HEK293T (cell line): ENCODE measurements around the gene STAT1.

ENCODE experiments used
- CTCF ChIA-PET: fragments of 350-600 bp; formaldehyde crosslinking; extraction: SDS; loops from one replicate; lab custom pipeline; 2021; ENCODE audit warnings: antibody characterized with exemption, inconsistent platforms; lab: Yijun Ruan, JAX
- POLR2A ChIA-PET: fragments of 350-600 bp; formaldehyde crosslinking; extraction: SDS; loops from one replicate; lab custom pipeline; 2020; ENCODE audit warnings: antibody characterized with exemption, inconsistent platforms; lab: Yijun Ruan, JAX
- DNase-seq: peaks from one replicate; pipeline ENCODE4 v3.0.0; 2012; ENCODE audit warnings: mixed read lengths; ENCODE audit errors: extremely low spot score
- ARNT ChIP-seq: fragments of 450-650 bp; IDR thresholded peaks from 2 replicates; pipeline ENCODE4 v1.6.1; 2017; ENCODE audit warnings: mild to moderate bottlenecking
- BHLHE40 ChIP-seq: fragments of 450-650 bp; IDR thresholded peaks from 2 replicates; pipeline ENCODE4 v1.6.1; 2016; ENCODE audit warnings: mild to moderate bottlenecking, moderate library complexity, borderline replicate concordance
- CTBP1 ChIP-seq: fragments of 450-650 bp; IDR thresholded peaks from 2 replicates; pipeline ENCODE4 v1.6.1; 2016; ENCODE audit warnings: borderline replicate concordance
- ELF4 ChIP-seq: fragments of 450-650 bp; IDR thresholded peaks from 2 replicates; pipeline ENCODE4 v1.6.1; 2017; ENCODE audit warnings: antibody characterized with exemption
- FOXA1 ChIP-seq: fragments of 450-650 bp; IDR thresholded peaks from 2 replicates; pipeline ENCODE4 v1.6.1; 2016; ENCODE audit warnings: mild to moderate bottlenecking
- FOXK2 ChIP-seq: fragments of 450-650 bp; IDR thresholded peaks from 2 replicates; pipeline ENCODE4 v1.6.1; 2016; ENCODE audit warnings: mild to moderate bottlenecking
- FOXM1 ChIP-seq: fragments of 450-650 bp; IDR thresholded peaks from 2 replicates; pipeline ENCODE4 v1.6.1; 2017; ENCODE audit warnings: mild to moderate bottlenecking, borderline replicate concordance
- HDGF ChIP-seq: fragments of 450-650 bp; IDR thresholded peaks from 2 replicates; pipeline ENCODE4 v1.6.1; 2017; ENCODE audit warnings: antibody characterized with exemption, borderline replicate concordance
- L3MBTL2 ChIP-seq: fragments of 450-650 bp; conservative IDR thresholded peaks from 2 replicates; pipeline ENCODE4 v1.6.1; 2016; ENCODE audit warnings: mild to moderate bottlenecking
- LEF1 ChIP-seq: fragments of 450-650 bp; IDR thresholded peaks from 2 replicates; pipeline ENCODE4 v1.6.1; 2017; ENCODE audit warnings: mild to moderate bottlenecking, borderline replicate concordance
- NFRKB ChIP-seq: fragments of 450-650 bp; IDR thresholded peaks from 2 replicates; pipeline ENCODE4 v1.6.1; 2016; ENCODE audit warnings: mild to moderate bottlenecking, moderate library complexity
- SP1 ChIP-seq: fragments of 450-650 bp; IDR thresholded peaks from 2 replicates; pipeline ENCODE4 v1.6.1; 2017
- SUZ12 ChIP-seq: fragments of 450-650 bp; IDR thresholded peaks from 2 replicates; pipeline ENCODE4 v1.6.1; 2016; ENCODE audit warnings: mild to moderate bottlenecking
- TARDBP ChIP-seq: fragments of 450-650 bp; IDR thresholded peaks from 2 replicates; pipeline ENCODE4 v1.6.1; 2016
- ZNF384 ChIP-seq: fragments of 450-650 bp; IDR thresholded peaks from 2 replicates; pipeline ENCODE4 v1.6.1; 2016
- TF ChIP-seq, protein P1 (sequence below): fragments of 450-650 bp; IDR thresholded peaks from 2 replicates; pipeline ENCODE4 v1.6.1; 2016

STAT1 gene

DNA sequence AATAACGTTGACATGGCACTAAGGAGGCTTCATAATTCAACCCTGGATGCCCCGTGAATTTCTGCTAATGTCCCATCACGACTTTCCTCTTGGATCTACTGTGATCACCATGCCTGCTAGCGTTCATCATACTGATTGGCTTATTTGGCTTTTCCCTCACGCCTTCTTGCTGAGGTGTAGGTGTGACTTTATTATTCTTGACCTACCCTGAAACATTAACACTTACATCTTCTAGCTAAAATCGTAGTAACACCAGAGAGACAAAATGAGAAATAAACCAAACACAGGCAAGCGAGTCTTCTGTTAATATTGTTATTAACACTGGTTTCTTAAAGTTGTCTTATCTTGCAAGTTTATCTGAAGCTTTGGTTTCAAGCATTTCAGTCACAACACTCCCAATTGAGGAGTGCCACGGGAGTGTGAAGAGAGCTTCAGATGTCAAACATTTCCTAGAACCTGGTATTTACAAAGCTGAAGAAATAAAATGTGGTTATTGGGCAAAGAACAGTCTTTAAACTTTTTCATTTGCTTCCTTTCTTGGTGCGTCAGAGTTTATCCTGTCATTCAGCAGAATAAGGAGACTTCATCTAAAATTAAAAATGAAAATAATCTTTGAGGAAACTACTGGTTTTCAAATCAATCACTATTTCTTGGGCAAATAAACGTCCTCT lies 15.4 kb upstream of the STAT1 start:
- no peak for DNase-seq
- POLR2A ChIA-PET = interaction anchor here (1.0 kb wide), 1 partner anchor 15 kb away, joined by 3 read pairs; the partner anchor contains the start of gene STAT1
- TF ChIP-seq NFRKB (no peak), LEF1 (no peak), TARDBP (no peak), L3MBTL2 (no peak), HDGF (no peak), SUZ12 (no peak), CTBP1 (no peak), FOXA1 (no peak), ARNT (no peak), FOXM1 (no peak), ELF4 (no peak), BHLHE40 (no peak), FOXK2 (no peak), ZNF384 (no peak), SP1 (no peak)
- TF ChIP-seq, protein P1, sequence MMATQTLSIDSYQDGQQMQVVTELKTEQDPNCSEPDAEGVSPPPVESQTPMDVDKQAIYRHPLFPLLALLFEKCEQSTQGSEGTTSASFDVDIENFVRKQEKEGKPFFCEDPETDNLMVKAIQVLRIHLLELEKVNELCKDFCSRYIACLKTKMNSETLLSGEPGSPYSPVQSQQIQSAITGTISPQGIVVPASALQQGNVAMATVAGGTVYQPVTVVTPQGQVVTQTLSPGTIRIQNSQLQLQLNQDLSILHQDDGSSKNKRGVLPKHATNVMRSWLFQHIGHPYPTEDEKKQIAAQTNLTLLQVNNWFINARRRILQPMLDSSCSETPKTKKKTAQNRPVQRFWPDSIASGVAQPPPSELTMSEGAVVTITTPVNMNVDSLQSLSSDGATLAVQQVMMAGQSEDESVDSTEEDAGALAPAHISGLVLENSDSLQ = no peak
- CTCF ChIA-PET = no interaction called here

DNA sequence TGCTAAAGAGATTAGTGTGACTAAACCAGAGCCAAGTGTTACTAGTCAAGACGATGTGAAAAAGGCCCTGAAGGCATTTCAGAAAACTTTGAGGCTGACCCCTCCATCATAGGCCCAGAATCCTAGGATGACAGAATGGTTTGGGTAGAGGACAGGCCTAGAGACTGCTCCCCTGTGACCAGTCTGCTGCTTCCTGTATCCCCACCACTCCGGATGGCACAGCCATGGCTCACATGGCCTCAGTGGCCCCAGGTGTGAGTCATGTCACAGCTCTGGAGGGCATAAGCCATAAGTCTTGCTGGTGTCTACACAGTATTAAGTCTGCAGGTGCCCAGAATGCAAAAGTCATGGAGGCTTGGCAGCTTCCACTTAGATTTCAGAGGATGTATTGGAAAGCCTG lies 12.4 kb upstream of the STAT1 start:
- ChIA-PET CTCF (interaction anchor here (0.7 kb wide), 1 partner anchor 937 kb away, joined by 3 read pairs; no protein-coding TSS in a partner anchor), POLR2A (no interaction called here)
- TF ChIP-seq FOXM1 = no peak
- TF ChIP-seq ARNT = no peak
- no peak for TF ChIP-seq BHLHE40
- TF ChIP-seq SP1 = no peak
- no peak for TF ChIP-seq ZNF384
- TF ChIP-seq, protein P1 = no peak
- TF ChIP-seq FOXK2 = no peak
- TF ChIP-seq CTBP1 = no peak
- TF ChIP-seq L3MBTL2 = no peak
- no peak for TF ChIP-seq FOXA1
- TF ChIP-seq SUZ12 = no peak
- no peak for TF ChIP-seq NFRKB
- TF ChIP-seq TARDBP = no peak
- TF ChIP-seq ELF4 = no peak
- no peak for TF ChIP-seq HDGF
- TF ChIP-seq LEF1 = no peak
- DNase-seq = no peak

DNA sequence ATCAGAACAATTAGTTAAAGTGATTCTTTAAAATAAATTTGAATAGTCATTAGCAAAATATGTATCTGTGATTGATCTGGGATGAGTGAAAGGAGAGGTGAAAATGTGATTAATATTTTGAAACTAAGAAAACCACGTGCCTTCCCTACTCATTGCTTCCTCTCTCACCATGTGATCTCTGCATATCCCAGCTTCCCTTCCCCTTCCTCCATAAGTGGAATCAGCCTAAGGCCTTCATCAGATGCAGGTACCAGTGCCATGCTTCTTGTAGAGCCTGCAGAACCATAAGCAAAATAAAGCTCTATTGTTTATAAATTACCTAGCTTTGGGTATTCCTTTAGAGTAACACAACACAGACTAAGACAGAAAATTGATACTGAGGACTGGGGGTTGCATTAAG lies 11.2 kb upstream of the STAT1 start:
- ChIA-PET CTCF (no interaction called here), POLR2A (interaction anchor here (1.2 kb wide), 1 partner anchor 11 kb away, joined by 5 read pairs; the partner anchor contains the start of gene STAT1)
- TF ChIP-seq, protein P1 = no peak
- TF ChIP-seq FOXM1 (no peak), CTBP1 (no peak), ZNF384 (no peak), ELF4 (no peak), SP1 (no peak), LEF1 (no peak), SUZ12 (no peak), FOXK2 (no peak), FOXA1 (no peak)
- no peak for DNase-seq

DNA sequence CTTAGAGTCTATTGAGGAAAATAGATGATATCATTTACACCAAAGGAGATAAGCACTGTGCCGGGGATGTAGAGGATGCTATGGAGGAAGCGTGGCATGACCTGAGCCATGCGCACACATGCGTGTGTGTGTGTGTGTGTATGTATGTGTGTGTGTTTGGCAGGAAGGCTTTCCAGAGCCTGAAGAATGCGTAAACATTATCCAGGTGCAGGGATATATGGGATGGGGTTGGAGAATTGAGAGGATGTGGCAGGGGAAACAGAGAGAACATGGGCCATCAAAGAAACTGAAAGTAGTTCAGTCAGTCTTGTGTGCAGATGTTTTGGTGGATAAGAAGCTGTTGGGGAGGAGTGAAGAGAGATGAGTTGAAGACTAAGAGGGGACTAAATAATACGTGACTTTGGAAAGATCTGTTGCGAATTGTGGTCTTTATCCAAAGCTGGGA lies 9.3 kb upstream of the STAT1 start:
- TF ChIP-seq SP1 = no peak
- TF ChIP-seq SUZ12 = no peak
- TF ChIP-seq L3MBTL2 = no peak
- no peak for TF ChIP-seq LEF1
- TF ChIP-seq HDGF = no peak
- TF ChIP-seq ELF4 = no peak
- no peak for TF ChIP-seq ZNF384
- TF ChIP-seq BHLHE40 = no peak
- TF ChIP-seq, protein P1 = no peak
- no peak for TF ChIP-seq FOXK2
- no peak for TF ChIP-seq TARDBP
- ChIA-PET POLR2A (interaction anchor here (1.3 to 1.4 kb wide), 2 partner anchors 9 to 12 kb away, joined by 3 to 4 read pairs; partner anchors contain the start of gene STAT1), CTCF (no interaction called here)
- DNase-seq = no peak

DNA sequence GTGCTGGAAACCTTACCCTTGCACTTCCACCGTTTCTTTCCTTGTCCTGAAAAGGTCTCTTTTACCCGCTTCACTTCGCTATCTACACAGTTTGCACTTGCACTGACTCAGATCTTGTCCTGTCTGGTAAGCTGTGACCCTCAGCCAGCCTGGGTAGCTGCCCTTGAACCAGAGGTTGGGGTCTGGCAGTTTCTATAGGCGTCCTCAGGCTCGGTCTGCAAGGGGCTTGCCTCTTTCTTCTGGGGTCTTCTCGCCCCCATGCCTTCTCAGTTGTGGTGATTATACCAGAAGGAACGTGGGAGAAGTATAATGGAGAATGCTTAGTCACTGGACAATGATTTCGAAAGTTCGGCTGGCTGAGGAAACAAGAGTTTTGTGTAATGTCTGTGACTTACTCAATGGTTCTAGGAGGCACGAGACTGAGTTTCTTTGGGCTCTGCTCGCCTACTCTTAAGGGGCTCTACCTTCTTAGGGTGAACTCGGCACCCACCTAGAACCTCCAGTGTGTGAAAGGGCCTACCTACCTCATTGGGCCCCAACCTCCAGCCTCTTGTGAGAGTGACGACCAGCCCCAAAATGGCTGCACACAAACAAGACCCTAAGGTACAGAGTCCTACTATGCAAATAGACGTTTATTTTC lies 6.9 kb upstream of the STAT1 start:
- ChIA-PET CTCF (interaction anchor here (0.6 kb wide), 1 partner anchor 601 kb away, joined by 3 read pairs; no protein-coding TSS in a partner anchor), POLR2A (interaction anchor here (1.1 to 1.6 kb wide), 2 partner anchors 13 to 139 kb away, joined by 3 to 4 read pairs; no protein-coding TSS in a partner anchor)
- TF ChIP-seq SP1 = no peak
- TF ChIP-seq ELF4 = no peak
- TF ChIP-seq L3MBTL2 = no peak
- no peak for TF ChIP-seq BHLHE40
- TF ChIP-seq ARNT = no peak
- TF ChIP-seq CTBP1 = no peak
- no peak for TF ChIP-seq HDGF
- no peak for TF ChIP-seq LEF1
- TF ChIP-seq FOXM1 = no peak
- TF ChIP-seq, protein P1 = no peak
- TF ChIP-seq FOXA1 = no peak
- no peak for TF ChIP-seq SUZ12
- no peak for TF ChIP-seq ZNF384
- TF ChIP-seq TARDBP = no peak
- TF ChIP-seq NFRKB = no peak
- no peak for TF ChIP-seq FOXK2
- DNase-seq = no peak
